BLaER1 treated with 17β-estradiol and CSF1 and Interleukin-3, amounts not matched to agents 10 nM and 100 nM (cell line): ENCODE data around the gene BLM.

Source experiments
- H3K27ac ChIP-seq, 11 experiments: shearing (Covaris generic); formaldehyde crosslinking; 2 replicates each; pipeline ENCODE4 v1.8.1; 2022
- H3K27me3 ChIP-seq, 11 experiments: shearing (Covaris generic); formaldehyde crosslinking; 2 replicates each; pipeline ENCODE4 v1.8.1; 2022
- H3K36me3 ChIP-seq, 11 experiments: shearing (Covaris generic); formaldehyde crosslinking; 2 replicates each; pipeline ENCODE4 v1.8.1; 2022
- H3K4me1 ChIP-seq, 10 experiments: shearing (Covaris generic); formaldehyde crosslinking; 2 replicates each; pipeline ENCODE4 v1.8.1; 2022
- H3K4me2 ChIP-seq, 11 experiments: shearing (Covaris generic); formaldehyde crosslinking; 2 replicates each; pipeline ENCODE4 v1.8.1; 2022
- H3K4me3 ChIP-seq, 10 experiments: shearing (Covaris generic); formaldehyde crosslinking; 2 replicates each; pipeline ENCODE4 v1.8.1; 2022
- H3K9ac ChIP-seq, 11 experiments: shearing (Covaris generic); formaldehyde crosslinking; 2 replicates each; pipeline ENCODE4 v1.8.1; 2022
- H3K9me3 ChIP-seq, 11 experiments: shearing (Covaris generic); formaldehyde crosslinking; replicated peaks in 1 of 11; 2 replicates each; pipeline ENCODE4 v1.8.1; 2022
- H4K20me1 ChIP-seq, 11 experiments: shearing (Covaris generic); formaldehyde crosslinking; 2 replicates each; pipeline ENCODE4 v1.8.1; 2022
- Cebpa-rat ChIP-seq, 11 experiments: shearing (Covaris generic); IDR thresholded peaks; 2 replicates each; pipeline ENCODE4 v1.8.1; 2022

BLM gene

DNA sequence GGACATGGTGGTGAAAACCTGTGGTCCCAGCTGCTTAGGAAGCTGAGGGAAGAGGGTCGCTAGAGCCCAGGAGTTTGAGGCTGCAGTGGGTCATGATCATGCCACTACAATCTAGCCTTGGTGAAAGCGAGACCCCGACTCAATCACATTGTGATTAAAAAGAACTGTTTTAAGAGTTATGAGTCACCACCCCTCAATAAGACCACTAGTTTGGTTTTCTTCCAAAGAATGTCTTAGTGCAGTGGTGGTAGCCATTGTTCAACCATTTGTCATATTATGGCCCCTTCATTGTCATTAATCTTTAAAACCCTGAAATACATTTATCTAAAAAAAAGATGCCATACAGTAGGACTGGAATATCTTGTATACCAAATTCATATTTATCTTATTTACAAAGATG, 48.8 kb downstream of the BLM start:
- H3K9ac ChIP-seq = no peak overlapping the region
- H3K27me3 ChIP-seq = no peaks in the 10 kb centered on the region
- H3K4me3 ChIP-seq = no peak overlapping the region
- peak overlapping the region in 2 of 11 experiments; percentile 52 to 67; a peak in 4 of 22 replicates for H3K4me2 ChIP-seq
- H3K36me3 ChIP-seq = peaks cover 0 to 100% (median 95%) of the 10 kb centered on the region in 11 experiments; a peak in 19 of 22 replicates
- H4K20me1 ChIP-seq = no peaks in the 10 kb centered on the region
- peaks cover 0 to 37% (median 4%) of the 10 kb centered on the region in 10 experiments; a peak in 9 of 20 replicates for H3K4me1 ChIP-seq
- no peak overlapping the region; a peak in 1 of 22 replicates for H3K27ac ChIP-seq
- TF ChIP-seq Cebpa-rat (IDR thresholded peaks at IDR 0.05) = no peak
- H3K9me3 ChIP-seq = no peaks in the 10 kb centered on the region

- Histone ChIP-seq H3K9me3 (no peaks in the 10 kb centered on the region), H3K9ac (no peak overlapping the region), H3K36me3 (peaks cover 0 to 97% (median 86%) of the 10 kb centered on the region in 11 experiments; a peak in 19 of 22 replicates), H3K27ac (no peak overlapping the region), H4K20me1 (no peaks in the 10 kb centered on the region), H3K27me3 (no peaks in the 10 kb centered on the region), H3K4me2 (no peak overlapping the region), H3K4me1 (peaks cover 0 to 15% (median 0%) of the 10 kb centered on the region in 10 experiments; a peak in 4 of 20 replicates), H3K4me3 (no peak overlapping the region)
- no peak for TF ChIP-seq Cebpa-rat (IDR thresholded peaks at IDR 0.05)
These were observed 52.2 kb downstream of the BLM start for GRCh38 chr15:90769375-90769774.

GRCh38 chr15:90773485-90773884, 56.3 kb downstream of the BLM start:
- Histone ChIP-seq H3K9me3 (no peaks in the 10 kb centered on the region), H3K27me3 (no peaks in the 10 kb centered on the region), H3K4me1 (peaks cover 0 to 6% (median 0%) of the 10 kb centered on the region in 10 experiments; a peak in 2 of 20 replicates), H3K4me3 (no peak overlapping the region), H3K27ac (no peak overlapping the region), H3K4me2 (no peak overlapping the region), H4K20me1 (no peaks in the 10 kb centered on the region), H3K9ac (no peak overlapping the region), H3K36me3 (peaks cover 6 to 95% (median 84%) of the 10 kb centered on the region in 11 experiments; a peak in 19 of 22 replicates)
- TF ChIP-seq Cebpa-rat (IDR thresholded peaks at IDR 0.05) = no peak

DNA sequence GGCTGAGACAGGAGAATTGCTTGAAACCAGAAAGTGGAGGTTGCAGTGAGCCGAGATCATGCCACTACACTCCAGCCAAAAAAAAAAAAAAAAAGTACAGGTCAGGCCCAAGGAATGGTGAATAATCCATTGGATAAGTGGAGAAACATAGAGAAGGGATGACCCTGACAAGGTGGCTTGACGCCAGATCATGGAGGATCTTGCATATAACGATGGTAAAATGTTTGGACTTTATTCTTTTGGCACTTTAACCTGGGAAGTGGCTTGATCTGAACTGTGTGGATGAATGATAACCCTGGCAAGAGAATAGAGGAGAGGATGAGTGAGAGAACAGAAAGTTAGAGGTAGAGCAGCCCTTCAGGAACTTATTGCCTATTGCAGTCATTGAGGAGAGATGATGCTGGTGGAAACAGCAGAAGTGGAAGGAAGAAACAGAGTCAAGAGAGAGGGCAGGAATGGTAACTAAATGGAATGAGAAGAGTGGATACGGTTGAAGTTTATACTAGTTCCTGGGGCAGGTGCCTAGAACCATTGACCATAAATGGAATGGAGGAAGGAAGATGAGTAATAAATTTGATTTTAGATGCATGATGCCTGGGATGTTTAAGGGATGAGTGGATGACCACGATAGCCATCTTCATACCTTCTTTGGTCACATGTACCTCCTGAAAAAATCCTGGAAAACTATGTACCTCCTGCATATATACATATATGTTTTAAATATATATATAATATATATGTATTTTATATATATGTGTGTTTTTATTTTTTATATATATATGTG, 57.8 kb downstream of the BLM start:
- Histone ChIP-seq H3K9ac (no peak overlapping the region), H3K27ac (no peak overlapping the region), H4K20me1 (no peaks in the 10 kb centered on the region), H3K36me3 (peaks cover 4 to 95% (median 82%) of the 10 kb centered on the region in 11 experiments; a peak in 19 of 22 replicates), H3K9me3 (0 out of 22 replicates have a peak, but pooled peaks cover 0 to under 1% (median 0%) of the 10 kb centered on the region in 11 experiments), H3K4me1 (peaks cover under 1 to 11% (median 4%) of the 10 kb centered on the region in 10 experiments; a peak in 17 of 20 replicates), H3K27me3 (no peaks in the 10 kb centered on the region), H3K4me2 (no peak overlapping the region), H3K4me3 (no peak overlapping the region)
- TF ChIP-seq Cebpa-rat (IDR thresholded peaks at IDR 0.05) = no peak

DNA sequence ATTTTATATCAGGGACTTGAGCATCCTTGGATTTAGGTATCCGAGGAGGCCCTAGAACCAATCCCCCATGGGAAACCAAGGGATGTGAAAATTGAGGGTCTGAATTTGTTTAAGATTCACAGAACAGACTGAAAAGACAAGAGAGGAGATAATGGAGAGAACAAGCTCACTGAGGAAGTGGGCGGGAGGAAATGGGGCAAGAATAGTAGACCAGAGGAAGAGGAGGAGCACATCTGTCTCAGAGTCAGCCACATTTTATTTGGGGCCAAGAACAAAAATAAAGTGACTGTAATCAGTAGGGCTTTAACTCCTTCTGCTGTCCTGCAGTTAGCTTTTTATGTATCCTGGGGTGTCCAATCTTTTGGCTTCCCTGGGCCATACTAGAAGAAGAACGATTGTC, 63.8 kb downstream of the BLM start:
- Histone ChIP-seq H3K9me3 (peaks cover 0 to 5% (median 0%) of the 10 kb centered on the region in 11 experiments; a peak in 1 of 22 replicates), H4K20me1 (no peaks in the 10 kb centered on the region), H3K4me2 (peak overlapping the region; percentile 56 to 88 (median 76)), H3K36me3 (peaks cover 0 to 87% (median 76%) of the 10 kb centered on the region in 11 experiments; a peak in 20 of 22 replicates), H3K9ac (peak overlapping the region in 7 of 11 experiments; percentile 25 to 62 (median 54); a peak in 12 of 22 replicates), H3K27ac (peak overlapping the region in 10 of 11 experiments; percentile 60 to 78 (median 71); a peak in 20 of 22 replicates), H3K4me3 (peak overlapping the region in 7 of 10 experiments; percentile 2 to 43 (median 19); a peak in 7 of 20 replicates), H3K4me1 (peaks cover 26 to 35% (median 31%) of the 10 kb centered on the region in 10 experiments), H3K27me3 (no peaks in the 10 kb centered on the region)
- 0 out of 22 replicates have a peak, but pooled peaks of 1 of the 11 experiments have one; percentile 33 for TF ChIP-seq Cebpa-rat (IDR thresholded peaks at IDR 0.05)

DNA sequence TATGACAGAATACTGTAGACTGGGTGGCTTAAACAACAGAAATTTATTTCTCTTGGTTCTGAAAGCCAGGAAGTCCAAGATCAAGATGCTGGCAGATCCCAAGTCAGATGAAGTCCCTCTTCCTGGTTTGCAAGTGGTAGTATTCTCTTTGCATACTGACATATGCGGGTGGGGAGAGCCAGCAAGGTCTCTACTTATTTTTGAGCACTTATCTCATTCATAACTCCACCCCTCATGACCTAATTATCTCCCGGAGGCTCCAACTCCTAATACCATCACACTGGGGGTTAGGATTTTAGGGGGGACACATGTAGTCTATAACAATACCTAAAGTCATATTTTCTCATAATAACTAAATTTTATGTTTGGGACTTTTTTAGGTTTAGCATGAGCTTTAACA, 65.3 kb downstream of the BLM start:
- H3K27me3 ChIP-seq = no peaks in the 10 kb centered on the region
- peaks cover 26 to 43% (median 31%) of the 10 kb centered on the region in 10 experiments for H3K4me1 ChIP-seq
- H3K9ac ChIP-seq = no peak overlapping the region
- H3K9me3 ChIP-seq = peaks cover 0 to 5% (median 0%) of the 10 kb centered on the region in 11 experiments; a peak in 1 of 22 replicates
- no peak overlapping the region for H3K4me3 ChIP-seq
- H3K36me3 ChIP-seq = peaks cover 0 to 87% (median 76%) of the 10 kb centered on the region in 11 experiments; a peak in 19 of 22 replicates
- no peaks in the 10 kb centered on the region for H4K20me1 ChIP-seq
- H3K27ac ChIP-seq = peak overlapping the region in 9 of 11 experiments; percentile 63 to 78 (median 75); a peak in 11 of 22 replicates
- TF ChIP-seq Cebpa-rat (IDR thresholded peaks at IDR 0.05) = no peak
- H3K4me2 ChIP-seq = peak overlapping the region in 6 of 11 experiments; percentile 66 to 85 (median 78); a peak in 4 of 22 replicates

GRCh38 chr15:90787881-90788280, 70.7 kb downstream of the BLM start:
- Histone ChIP-seq H3K9ac (no peak overlapping the region), H3K36me3 (peaks cover 0 to 100% (median 94%) of the 10 kb centered on the region in 11 experiments; a peak in 20 of 22 replicates), H4K20me1 (no peaks in the 10 kb centered on the region; a peak in 1 of 22 replicates), H3K27ac (no peak overlapping the region), H3K4me3 (no peak overlapping the region), H3K4me1 (peaks cover 0 to 9% (median 0%) of the 10 kb centered on the region in 10 experiments; a peak in 2 of 20 replicates), H3K27me3 (no peaks in the 10 kb centered on the region), H3K4me2 (no peak overlapping the region), H3K9me3 (no peaks in the 10 kb centered on the region)
- no peak for TF ChIP-seq Cebpa-rat (IDR thresholded peaks at IDR 0.05)

DNA sequence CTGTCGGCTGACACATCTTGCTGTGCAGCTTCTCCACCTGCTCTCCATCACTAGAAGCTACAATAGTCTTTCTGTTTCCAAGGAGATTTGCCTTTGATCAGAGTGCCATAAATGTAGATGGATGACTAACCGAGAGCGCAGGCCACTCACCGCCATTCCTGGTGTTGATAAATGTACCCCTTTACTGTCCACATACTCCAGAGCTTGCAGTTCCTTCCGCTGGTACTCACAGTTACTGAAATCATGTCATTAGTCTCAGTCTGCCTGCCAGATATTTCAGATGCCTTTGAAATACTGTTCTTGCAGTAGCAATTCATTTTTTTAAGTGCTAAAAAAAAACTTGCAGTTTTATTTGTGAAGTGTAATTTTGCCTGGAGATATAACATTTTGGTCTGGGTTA, 72.3 kb downstream of the BLM start:
- no peak overlapping the region for H3K9ac ChIP-seq
- peaks cover 0 to 100% (median 91%) of the 10 kb centered on the region in 11 experiments; a peak in 20 of 22 replicates for H3K36me3 ChIP-seq
- H3K9me3 ChIP-seq = no peaks in the 10 kb centered on the region
- no peak overlapping the region for H3K27ac ChIP-seq
- no peak for TF ChIP-seq Cebpa-rat (IDR thresholded peaks at IDR 0.05)
- H3K27me3 ChIP-seq = no peaks in the 10 kb centered on the region
- peaks cover 0 to 9% (median 0%) of the 10 kb centered on the region in 10 experiments; a peak in 2 of 20 replicates for H3K4me1 ChIP-seq
- no peak overlapping the region for H3K4me2 ChIP-seq
- no peaks in the 10 kb centered on the region; a peak in 1 of 22 replicates for H4K20me1 ChIP-seq
- no peak overlapping the region for H3K4me3 ChIP-seq

GRCh38 chr15:90790057-90790456, 72.9 kb downstream of the BLM start:
- H3K9me3 ChIP-seq = no peaks in the 10 kb centered on the region
- no peak overlapping the region for H3K4me3 ChIP-seq
- H3K9ac ChIP-seq = no peak overlapping the region
- no peak overlapping the region for H3K4me2 ChIP-seq
- H4K20me1 ChIP-seq = no peaks in the 10 kb centered on the region; a peak in 1 of 22 replicates
- H3K4me1 ChIP-seq = peaks cover 0 to 9% (median 0%) of the 10 kb centered on the region in 10 experiments; a peak in 2 of 20 replicates
- H3K27me3 ChIP-seq = no peaks in the 10 kb centered on the region
- H3K36me3 ChIP-seq = peaks cover 0 to 98% (median 88%) of the 10 kb centered on the region in 11 experiments; a peak in 20 of 22 replicates
- no peak overlapping the region for H3K27ac ChIP-seq
- TF ChIP-seq Cebpa-rat (IDR thresholded peaks at IDR 0.05) = no peak
